ENCODE measurements around the gene HPGDS. TPM values are rescaled to one million over a fixed set of nuclear protein-coding genes. Genes with fewer than 3 reads are reported as not detected.

Gene HPGDS
- total and polyA plus RNA-seq, 12 donors: 0.48 to 3.1 (median 1.3) TPM

DNA sequence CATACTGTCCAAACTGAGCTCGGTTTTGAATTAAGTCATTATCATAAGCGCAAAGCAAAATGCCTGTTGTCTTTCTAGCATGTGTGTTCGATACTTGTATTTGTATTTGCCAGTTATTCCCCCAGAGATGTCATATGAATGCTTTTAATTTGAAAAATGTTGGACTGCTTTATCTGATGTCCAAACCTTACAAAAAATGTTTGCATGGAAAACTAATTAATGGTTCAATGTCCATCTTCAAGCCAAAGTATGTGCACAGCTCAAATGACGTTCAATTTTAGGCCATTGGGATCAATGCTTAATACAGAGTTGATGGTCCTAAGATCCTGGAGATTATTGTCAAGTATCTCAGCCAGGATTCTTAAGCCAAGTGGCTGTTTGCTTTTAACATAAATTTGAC is 17.2 kb upstream of the HPGDS start:
- no peaks in the 10 kb centered on the region for H3K4me1 ChIP-seq (replicated peaks in 1 of 2)
- no peak overlapping the region for H3K4me3 ChIP-seq
- intact Hi-C loops (cut with DNase I): no loop called here
- no peaks in the 10 kb centered on the region for H3K9me3 ChIP-seq (replicated peaks in 1 of 3)
- TF ChIP-seq, protein P1, sequence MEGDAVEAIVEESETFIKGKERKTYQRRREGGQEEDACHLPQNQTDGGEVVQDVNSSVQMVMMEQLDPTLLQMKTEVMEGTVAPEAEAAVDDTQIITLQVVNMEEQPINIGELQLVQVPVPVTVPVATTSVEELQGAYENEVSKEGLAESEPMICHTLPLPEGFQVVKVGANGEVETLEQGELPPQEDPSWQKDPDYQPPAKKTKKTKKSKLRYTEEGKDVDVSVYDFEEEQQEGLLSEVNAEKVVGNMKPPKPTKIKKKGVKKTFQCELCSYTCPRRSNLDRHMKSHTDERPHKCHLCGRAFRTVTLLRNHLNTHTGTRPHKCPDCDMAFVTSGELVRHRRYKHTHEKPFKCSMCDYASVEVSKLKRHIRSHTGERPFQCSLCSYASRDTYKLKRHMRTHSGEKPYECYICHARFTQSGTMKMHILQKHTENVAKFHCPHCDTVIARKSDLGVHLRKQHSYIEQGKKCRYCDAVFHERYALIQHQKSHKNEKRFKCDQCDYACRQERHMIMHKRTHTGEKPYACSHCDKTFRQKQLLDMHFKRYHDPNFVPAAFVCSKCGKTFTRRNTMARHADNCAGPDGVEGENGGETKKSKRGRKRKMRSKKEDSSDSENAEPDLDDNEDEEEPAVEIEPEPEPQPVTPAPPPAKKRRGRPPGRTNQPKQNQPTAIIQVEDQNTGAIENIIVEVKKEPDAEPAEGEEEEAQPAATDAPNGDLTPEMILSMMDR (IDR thresholded peaks at IDR 0.05): no peak
- no peak for TF ChIP-seq POLR2A (IDR thresholded peaks at IDR 0.05)
- H3K36me3 ChIP-seq (replicated peaks in 1 of 2): no peaks in the 10 kb centered on the region
- 69 to 80% (median 76%) methylated on average over 4 of the region's 4 CpGs for WGBS, 4 donors
- H3K27me3 ChIP-seq: no peaks in the 10 kb centered on the region
- no peak overlapping the region for H3K27ac ChIP-seq
- DNase-seq: no peak

GRCh38 chr4:94359221-94359620 is 16.6 kb upstream of the HPGDS start:
- 72 to 79% (median 75%) methylated on average over 2 of the region's 2 CpGs for WGBS, 4 donors
- H3K4me1 ChIP-seq (replicated peaks in 1 of 2): no peaks in the 10 kb centered on the region
- H3K27ac ChIP-seq: no peak overlapping the region
- intact Hi-C loops (cut with DNase I): no loop called here
- DNase-seq: no peak
- no peaks in the 10 kb centered on the region for H3K9me3 ChIP-seq (replicated peaks in 1 of 3)
- no peaks in the 10 kb centered on the region for H3K27me3 ChIP-seq
- no peak overlapping the region for H3K4me3 ChIP-seq
- H3K36me3 ChIP-seq (replicated peaks in 1 of 2): no peaks in the 10 kb centered on the region
- TF ChIP-seq POLR2A (IDR thresholded peaks at IDR 0.05): no peak
- TF ChIP-seq, protein P1 (IDR thresholded peaks at IDR 0.05): no peak

DNA sequence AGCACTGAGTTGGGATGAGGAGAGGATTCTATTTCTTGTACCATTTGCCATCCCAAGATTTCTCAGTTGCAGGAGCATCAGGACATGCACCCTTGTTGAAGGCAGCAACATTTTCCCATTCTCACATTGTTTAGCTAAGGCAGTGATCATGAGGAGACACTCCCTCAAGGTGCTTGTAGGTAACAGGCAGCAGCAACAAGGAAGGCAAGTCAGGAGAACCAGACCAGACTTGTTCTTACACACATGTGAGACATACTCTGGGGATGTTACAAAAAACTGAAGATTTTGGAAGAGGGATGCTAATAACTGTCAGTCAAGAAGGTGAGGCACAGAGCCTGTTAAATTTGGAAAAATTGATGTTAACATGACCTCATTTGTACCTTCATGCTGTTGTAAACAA is 15.5 kb upstream of the HPGDS start:
- no peaks in the 10 kb centered on the region for H3K4me1 ChIP-seq (replicated peaks in 1 of 2)
- intact Hi-C loops (cut with DNase I): no loop called here
- H3K9me3 ChIP-seq (replicated peaks in 1 of 3): no peaks in the 10 kb centered on the region
- no peak overlapping the region for H3K27ac ChIP-seq
- no peak for DNase-seq
- H3K27me3 ChIP-seq: no peaks in the 10 kb centered on the region
- H3K4me3 ChIP-seq: no peak overlapping the region
- TF ChIP-seq POLR2A (IDR thresholded peaks at IDR 0.05): no peak
- TF ChIP-seq, protein P1 (IDR thresholded peaks at IDR 0.05): no peak
- H3K36me3 ChIP-seq (replicated peaks in 1 of 2): no peaks in the 10 kb centered on the region

- Histone ChIP-seq H3K4me1 (replicated peaks in 1 of 2) (no peaks in the 10 kb centered on the region), H3K27ac (no peak overlapping the region), H3K9me3 (replicated peaks in 1 of 3) (no peaks in the 10 kb centered on the region), H3K36me3 (replicated peaks in 1 of 2) (no peaks in the 10 kb centered on the region), H3K27me3 (no peaks in the 10 kb centered on the region), H3K4me3 (no peak overlapping the region)
- intact Hi-C loops (cut with DNase I): no loop called here
- no peak for DNase-seq
- TF ChIP-seq POLR2A (IDR thresholded peaks at IDR 0.05): no peak
- TF ChIP-seq, protein P1 (IDR thresholded peaks at IDR 0.05): no peak
- WGBS, 4 donors: 73 to 90% (median 84%) methylated on average over 2 of the region's 2 CpGs
Observed at GRCh38 chr4:94357624-94358023, 15.0 kb upstream of the HPGDS start.
